Astrocyte of the spinal cord (primary cell): Measurements from ENCODE around the gene IGFBP2.
A peak's percentile ranks its signal among the peaks of the same experiment; 100 is the strongest.

Experiments
- DNase-seq: peaks from one replicate; pipeline ENCODE4 v3.0.0; 2011; ENCODE audit warnings: low read depth, low spot score
- H3K4me3 ChIP-seq: 2 replicates; pipeline ENCODE4 v1.5.1; 2011; ENCODE audit warnings: low read depth, mild to moderate bottlenecking, low read length, moderate library complexity
- in situ Hi-C: cut with HindIII; loops from 2 replicates; pipeline ENCODE4 v1.10.0; 2017; ENCODE audit warnings: low sequenced_read_pairs
- TF ChIP-seq, protein P1 (sequence below): IDR thresholded peaks from 2 replicates; pipeline ENCODE4 v1.5.1; 2012; ENCODE audit warnings: low read depth, mild to moderate bottlenecking, low read length, inconsistent platforms

IGFBP2 gene

DNA sequence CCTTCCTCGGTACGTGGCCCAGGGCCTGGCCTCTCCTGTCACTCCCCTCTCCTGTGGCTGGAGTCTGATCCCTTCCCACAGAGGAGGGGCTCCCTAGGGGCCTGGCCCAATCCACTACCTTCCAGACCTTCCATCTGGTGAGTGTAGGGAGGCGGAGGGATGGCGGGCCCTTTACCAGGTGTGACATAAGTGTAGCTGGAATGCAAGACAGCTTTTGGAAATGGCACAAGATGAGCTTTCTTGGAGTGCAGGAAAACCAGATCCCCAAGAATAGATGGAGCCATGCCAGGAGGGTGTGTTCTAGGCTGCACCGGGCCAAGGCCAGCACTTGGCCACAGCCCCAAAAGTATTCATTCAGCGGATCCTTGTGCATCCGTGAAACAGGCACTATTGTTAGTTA, 32.0 kb downstream of the IGFBP2 start:
- in situ Hi-C loops: no loop called here
- no peak for DNase-seq
- H3K4me3 ChIP-seq: no peak overlapping the region
- TF ChIP-seq, protein P1, sequence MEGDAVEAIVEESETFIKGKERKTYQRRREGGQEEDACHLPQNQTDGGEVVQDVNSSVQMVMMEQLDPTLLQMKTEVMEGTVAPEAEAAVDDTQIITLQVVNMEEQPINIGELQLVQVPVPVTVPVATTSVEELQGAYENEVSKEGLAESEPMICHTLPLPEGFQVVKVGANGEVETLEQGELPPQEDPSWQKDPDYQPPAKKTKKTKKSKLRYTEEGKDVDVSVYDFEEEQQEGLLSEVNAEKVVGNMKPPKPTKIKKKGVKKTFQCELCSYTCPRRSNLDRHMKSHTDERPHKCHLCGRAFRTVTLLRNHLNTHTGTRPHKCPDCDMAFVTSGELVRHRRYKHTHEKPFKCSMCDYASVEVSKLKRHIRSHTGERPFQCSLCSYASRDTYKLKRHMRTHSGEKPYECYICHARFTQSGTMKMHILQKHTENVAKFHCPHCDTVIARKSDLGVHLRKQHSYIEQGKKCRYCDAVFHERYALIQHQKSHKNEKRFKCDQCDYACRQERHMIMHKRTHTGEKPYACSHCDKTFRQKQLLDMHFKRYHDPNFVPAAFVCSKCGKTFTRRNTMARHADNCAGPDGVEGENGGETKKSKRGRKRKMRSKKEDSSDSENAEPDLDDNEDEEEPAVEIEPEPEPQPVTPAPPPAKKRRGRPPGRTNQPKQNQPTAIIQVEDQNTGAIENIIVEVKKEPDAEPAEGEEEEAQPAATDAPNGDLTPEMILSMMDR: no peak

DNA sequence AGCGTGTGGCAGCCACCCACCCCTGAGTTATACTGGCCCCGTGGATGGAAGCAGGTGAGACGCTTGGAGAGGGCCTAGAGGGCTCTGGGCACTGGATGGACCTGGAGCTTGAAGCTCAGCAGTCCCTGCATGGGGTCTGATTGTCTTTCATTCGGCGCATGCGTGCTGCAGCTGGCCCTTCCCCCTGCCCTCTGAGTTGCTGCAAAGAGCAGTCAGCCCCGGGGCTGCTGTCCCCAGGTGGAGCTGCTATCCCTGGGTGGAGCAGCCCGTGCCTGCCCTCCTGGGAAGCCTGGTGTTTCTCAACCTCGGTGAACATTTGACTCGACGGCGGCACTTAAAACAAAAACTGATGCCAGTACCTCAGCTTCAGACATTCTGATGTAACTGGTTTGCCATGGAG, 32.5 kb downstream of the IGFBP2 start:
- in situ Hi-C loops: no loop called here
- no peak overlapping the region for H3K4me3 ChIP-seq
- TF ChIP-seq, protein P1: no peak
- no peak for DNase-seq

DNA sequence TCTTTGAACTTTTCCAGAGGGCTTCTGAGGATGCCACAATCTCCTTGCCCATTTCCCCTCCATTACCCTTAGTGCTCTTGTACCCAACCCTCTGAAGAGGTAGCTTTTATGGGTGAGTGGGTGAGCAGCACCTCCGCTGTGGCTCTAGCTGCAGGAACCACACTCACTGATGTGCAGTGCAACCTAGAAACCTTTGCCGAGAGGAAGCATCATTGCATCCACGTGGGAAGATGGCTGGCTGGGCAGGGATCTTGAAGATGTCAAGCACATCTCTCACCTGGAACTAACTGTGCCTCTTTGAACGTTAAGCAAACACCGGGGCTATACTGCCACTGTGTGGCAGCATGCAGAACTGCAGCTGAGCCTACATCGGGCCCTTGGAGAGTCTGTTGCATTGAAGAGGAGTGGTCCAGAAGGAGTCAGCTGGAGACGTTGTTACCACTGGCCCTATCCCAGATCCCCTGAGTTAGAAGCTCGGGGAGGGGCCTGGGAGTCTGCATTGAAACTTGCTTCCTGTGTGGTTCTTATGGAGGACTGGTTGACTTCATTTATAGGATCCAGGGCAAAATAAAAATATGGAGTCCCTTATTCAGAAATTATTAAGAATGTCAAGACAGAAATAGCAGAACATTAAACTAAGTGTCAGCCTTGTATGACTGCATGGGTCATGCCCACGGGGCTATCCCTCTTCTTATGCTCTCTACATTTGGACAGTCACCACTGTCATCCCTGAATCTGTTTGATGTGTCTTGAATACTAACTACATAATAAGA, 33.4 kb downstream of the IGFBP2 start:
- peak; percentile 75 for DNase-seq
- in situ Hi-C loops: no loop called here
- no peak overlapping the region for H3K4me3 ChIP-seq
- TF ChIP-seq, protein P1: peak; percentile 99

DNA sequence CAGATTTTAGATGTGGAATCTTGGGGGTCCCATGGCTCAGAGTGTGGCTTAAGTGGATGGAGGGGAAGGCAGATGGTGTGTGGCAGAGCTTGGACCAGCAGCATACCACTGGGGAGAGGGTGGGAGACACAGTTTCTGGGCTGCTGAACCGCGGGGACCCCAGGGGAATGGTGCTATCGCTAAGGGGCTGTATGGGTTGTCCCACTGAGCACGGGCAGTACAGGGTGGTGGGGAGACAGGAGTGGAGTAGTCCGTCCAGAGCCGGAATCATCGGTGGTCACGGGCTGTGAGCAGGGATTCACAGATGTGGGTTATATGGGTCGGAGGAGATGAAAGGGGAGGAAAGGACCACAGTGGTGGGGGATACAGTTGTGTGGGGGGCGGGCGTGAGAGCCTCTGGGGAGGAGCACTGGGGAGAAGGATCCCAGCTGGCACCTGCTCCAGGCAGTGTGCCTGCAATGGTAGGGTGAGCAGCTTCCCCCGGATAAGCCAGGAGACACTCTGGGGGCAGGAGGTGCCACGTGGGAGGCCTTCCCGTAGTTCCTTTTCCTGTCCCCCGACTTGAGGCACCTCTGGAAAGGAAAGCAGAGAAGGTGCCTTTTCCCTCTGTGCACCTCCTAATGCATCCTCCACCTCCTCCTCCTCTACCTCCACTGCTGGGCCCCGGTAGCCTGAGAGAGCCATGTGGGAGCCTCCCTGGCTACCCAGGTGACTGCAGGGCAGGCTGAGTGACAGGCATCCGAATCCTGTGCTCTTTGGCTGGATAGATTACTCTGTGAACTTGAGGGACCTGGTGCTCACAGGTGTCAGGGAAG, 37.3 kb downstream of the IGFBP2 start:
- no peak overlapping the region for H3K4me3 ChIP-seq
- in situ Hi-C loops: no loop called here
- no peak for DNase-seq
- TF ChIP-seq, protein P1: no peak

DNA sequence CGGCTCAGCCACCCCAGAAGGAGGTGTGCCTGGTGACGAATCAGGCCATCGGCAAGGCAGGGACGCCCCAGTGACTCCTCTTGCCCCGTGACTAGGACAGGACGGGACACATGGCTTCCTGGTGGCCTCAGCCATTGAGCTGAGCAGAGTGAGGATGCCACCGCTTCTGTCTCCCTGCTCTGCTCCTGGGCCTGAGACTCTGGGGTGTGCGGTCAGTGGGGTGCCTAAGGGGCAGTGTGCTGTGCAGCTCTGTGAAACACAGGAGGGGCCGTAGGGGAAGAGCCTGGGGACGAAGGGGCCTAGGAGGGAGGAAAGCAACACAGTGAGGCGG, 37.8 kb downstream of the IGFBP2 start:
- in situ Hi-C loops: no loop called here
- H3K4me3 ChIP-seq: no peak overlapping the region
- no peak for DNase-seq
- TF ChIP-seq, protein P1: no peak

DNA sequence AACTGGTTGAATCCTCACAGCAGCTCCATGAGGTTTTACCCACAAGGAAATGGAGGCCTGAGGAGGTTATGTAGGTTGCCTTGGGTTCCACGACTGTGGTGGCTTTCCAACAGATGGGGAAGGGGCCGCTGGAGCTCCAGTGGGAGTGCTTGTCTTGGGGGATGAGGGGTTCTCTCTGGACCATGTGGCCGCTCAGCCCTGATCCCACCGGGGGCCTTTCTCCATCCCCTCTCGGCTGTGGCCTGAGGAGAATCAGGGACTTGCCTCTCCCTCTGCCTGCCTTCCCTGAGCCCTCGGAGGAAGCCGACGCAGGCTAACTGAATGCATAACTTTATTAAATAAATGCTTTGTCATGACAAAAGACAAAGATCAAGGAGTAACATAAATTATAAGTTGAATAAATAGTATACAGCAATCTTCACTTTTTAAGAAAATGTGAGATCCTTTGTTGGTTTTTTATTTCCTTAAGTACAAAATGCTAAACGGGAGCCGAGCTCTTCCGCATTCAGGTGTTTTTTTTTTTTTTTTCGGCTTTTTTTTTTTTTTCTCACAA, 38.6 kb downstream of the IGFBP2 start:
- H3K4me3 ChIP-seq: no peak overlapping the region
- DNase-seq: no peak
- TF ChIP-seq, protein P1: no peak
- in situ Hi-C loops: no loop called here
